ENCODE data around the gene JAK1. TPM values are rescaled to one million over a fixed set of nuclear protein-coding genes. Genes with fewer than 3 reads are reported as not detected.

JAK1 gene
- total RNA-seq, 3 donors from 2014 or later, result 179 to 258 (median 196) TPM

DNA sequence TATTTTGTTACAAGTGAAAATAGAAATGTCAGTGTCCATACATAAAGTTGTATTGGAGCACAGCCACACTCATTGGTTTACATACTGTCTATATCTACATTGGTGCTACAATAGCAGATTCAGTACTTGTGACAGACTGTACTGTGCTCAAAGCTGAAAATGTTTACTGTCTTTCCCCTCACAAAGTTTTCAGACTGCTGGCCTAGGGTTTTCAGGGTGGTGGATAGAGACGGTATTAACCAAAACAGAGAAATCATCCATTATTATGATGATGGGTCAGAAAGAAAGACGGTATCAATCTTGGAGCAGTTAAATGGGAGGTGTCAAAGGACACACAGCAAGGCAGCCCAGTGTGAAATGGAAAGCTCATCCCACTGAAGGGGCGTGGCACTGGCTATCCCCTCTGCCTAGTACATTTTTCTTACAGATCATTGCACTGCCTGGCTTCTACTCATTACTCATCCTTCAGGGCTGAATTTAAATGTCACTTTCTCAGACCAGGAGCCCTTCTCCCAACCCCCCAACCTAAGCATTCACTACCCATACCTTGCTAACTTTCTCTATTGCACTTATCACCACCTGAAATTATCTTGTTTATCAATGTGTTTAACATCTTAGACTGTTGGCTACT lies 10.2 kb downstream of the JAK1 start:
- H3K27me3 ChIP-seq, result no peaks in the 10 kb centered on the region
- TF ChIP-seq POLR2A (IDR thresholded peaks at IDR 0.05), result no peak
- TF ChIP-seq, protein P1, sequence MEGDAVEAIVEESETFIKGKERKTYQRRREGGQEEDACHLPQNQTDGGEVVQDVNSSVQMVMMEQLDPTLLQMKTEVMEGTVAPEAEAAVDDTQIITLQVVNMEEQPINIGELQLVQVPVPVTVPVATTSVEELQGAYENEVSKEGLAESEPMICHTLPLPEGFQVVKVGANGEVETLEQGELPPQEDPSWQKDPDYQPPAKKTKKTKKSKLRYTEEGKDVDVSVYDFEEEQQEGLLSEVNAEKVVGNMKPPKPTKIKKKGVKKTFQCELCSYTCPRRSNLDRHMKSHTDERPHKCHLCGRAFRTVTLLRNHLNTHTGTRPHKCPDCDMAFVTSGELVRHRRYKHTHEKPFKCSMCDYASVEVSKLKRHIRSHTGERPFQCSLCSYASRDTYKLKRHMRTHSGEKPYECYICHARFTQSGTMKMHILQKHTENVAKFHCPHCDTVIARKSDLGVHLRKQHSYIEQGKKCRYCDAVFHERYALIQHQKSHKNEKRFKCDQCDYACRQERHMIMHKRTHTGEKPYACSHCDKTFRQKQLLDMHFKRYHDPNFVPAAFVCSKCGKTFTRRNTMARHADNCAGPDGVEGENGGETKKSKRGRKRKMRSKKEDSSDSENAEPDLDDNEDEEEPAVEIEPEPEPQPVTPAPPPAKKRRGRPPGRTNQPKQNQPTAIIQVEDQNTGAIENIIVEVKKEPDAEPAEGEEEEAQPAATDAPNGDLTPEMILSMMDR (IDR thresholded peaks at IDR 0.05), result no peak
- no peak for TF ChIP-seq POLR2AphosphoS5 (IDR thresholded peaks at IDR 0.05)
- intact Hi-C loops (cut with DNase I; ENCODE audit: low total_unique reads), result no loop called here
- no peak for DNase-seq (ENCODE audit: low spot score in 2 of 2)
- H3K4me3 ChIP-seq, result no peak overlapping the region
- peak overlapping the region in 1 of 2 donors; percentile 17 for H3K27ac ChIP-seq
- H3K9me3 ChIP-seq, result no peaks in the 10 kb centered on the region
- no peaks in the 10 kb centered on the region for H3K36me3 ChIP-seq
- H3K4me1 ChIP-seq, result peaks cover 0 to 25% of the 10 kb centered on the region in 2 donors

DNA sequence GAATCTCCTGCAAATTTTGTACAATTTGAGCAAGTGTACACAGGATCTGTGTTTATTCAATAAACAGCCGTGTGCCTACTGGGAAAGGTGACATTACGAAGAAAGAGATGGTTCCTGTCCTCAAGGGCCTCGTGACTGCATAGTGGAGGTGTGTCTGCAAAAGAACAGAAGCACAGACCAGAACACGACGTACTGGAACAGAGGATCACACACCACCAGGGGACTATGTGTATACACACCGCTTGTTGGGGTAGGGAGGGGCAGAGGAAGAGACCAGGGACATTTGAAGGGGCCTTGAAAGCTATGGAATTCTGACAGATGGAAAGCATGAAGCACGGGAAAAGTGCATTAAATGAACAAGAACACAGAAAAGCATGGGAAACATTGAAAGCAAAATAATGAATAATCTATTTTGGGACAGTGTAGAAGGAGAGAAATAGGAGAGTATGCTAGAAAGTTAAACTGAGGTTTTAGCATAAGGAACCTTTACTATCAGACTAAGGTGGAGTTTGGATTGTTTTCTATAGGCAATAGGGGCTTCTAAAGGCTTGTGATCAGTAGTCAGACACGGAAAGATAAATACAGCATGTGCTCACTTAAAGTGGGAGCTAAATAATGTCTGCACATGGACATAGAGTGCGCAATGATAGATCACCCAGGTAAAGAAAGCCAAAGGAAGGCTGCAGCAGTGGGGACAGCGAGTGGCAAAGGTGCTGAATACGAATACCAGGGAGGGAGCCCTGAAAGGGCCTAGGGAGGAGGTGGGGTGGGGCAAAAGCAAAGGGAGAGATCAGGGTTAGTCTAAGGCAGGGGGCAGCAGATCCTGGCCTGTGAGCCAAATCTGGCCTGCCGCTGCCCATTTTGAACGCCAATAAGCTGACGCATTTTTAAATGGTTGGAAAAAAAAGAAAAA lies 11.0 kb downstream of the JAK1 start:
- Histone ChIP-seq H3K4me3 (no peak overlapping the region), H3K4me1 (peaks cover 0 to 18% of the 10 kb centered on the region in 2 donors), H3K27ac (peak overlapping the region in 1 of 2 donors; percentile 17), H3K9me3 (no peaks in the 10 kb centered on the region), H3K36me3 (no peaks in the 10 kb centered on the region), H3K27me3 (no peaks in the 10 kb centered on the region)
- intact Hi-C loops (cut with DNase I; ENCODE audit: low total_unique reads), result no loop called here
- DNase-seq (ENCODE audit: low spot score in 2 of 2), result no peak
- TF ChIP-seq POLR2AphosphoS5 (IDR thresholded peaks at IDR 0.05) (no peak), POLR2A (IDR thresholded peaks at IDR 0.05) (no peak)
- TF ChIP-seq, protein P1 (IDR thresholded peaks at IDR 0.05), result no peak

DNA sequence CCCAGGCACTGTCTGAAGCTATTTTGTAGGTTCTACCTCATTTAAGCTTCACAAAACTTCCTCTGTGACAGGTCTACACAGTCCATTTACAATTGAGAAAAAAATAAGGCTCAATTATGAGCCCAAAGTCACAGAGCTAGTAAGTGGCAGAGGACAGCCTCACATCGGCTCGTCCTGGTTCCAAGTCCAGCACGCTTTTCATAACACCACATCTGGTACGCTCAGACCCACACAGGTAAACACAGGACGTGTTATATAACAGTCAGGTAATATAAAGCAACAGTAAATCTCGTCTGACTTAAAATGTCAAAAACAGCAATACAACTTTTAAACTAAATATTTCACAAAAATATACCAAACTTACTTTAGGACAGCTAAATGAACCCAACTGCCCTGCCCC lies 13.1 kb downstream of the JAK1 start:
- Histone ChIP-seq H3K36me3 (no peaks in the 10 kb centered on the region), H3K4me3 (no peak overlapping the region), H3K27me3 (no peaks in the 10 kb centered on the region), H3K27ac (no peak overlapping the region), H3K4me1 (peaks cover 0 to 16% of the 10 kb centered on the region in 2 donors), H3K9me3 (no peaks in the 10 kb centered on the region)
- DNase-seq (ENCODE audit: low spot score in 2 of 2), result no peak
- TF ChIP-seq POLR2AphosphoS5 (IDR thresholded peaks at IDR 0.05) (no peak), POLR2A (IDR thresholded peaks at IDR 0.05) (no peak)
- TF ChIP-seq, protein P1 (IDR thresholded peaks at IDR 0.05), result no peak
- intact Hi-C loops (cut with DNase I; ENCODE audit: low total_unique reads), result no loop called here

DNA sequence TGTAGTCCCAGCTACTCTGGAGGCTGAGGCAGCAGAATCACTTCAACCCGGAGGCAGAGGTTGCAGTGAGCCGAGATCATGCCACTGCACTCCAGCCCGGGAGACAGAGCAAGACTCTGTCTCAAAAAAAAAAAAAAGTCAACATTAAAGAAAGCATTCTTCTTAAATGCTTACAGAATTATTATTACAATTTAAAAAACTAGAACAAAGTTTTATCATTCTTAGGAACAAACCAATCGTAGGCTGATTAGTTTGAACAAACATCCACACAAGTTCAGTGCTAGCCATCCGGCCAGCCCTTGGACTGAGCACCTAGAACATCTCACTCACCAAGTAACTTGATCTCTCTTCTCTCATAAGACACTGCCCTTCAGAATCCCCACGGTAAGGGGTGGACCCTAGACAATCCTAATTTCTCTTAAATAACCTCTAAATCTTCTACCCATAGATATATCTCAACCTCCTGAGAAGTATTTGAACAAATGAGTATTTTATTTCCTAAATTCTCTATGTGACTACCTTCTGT lies 16.0 kb downstream of the JAK1 start:
- TF ChIP-seq POLR2A (IDR thresholded peaks at IDR 0.05), result no peak
- TF ChIP-seq, protein P1 (IDR thresholded peaks at IDR 0.05), result no peak
- Histone ChIP-seq H3K4me3 (no peak overlapping the region), H3K27ac (peak overlapping the region in 1 of 2 donors; percentile 33), H3K36me3 (no peaks in the 10 kb centered on the region), H3K9me3 (no peaks in the 10 kb centered on the region), H3K27me3 (no peaks in the 10 kb centered on the region), H3K4me1 (no peaks in the 10 kb centered on the region)
- intact Hi-C loops (cut with DNase I; ENCODE audit: low total_unique reads), result no loop called here
- DNase-seq (ENCODE audit: low spot score in 2 of 2), result no peak

Data from breast epithelium (tissue), 4 donors.